ENCODE data around the gene MRPL38.
"Not testable (repeated sequence)": the region's sequence is repeated elsewhere in the genome, so short reads cannot be mapped to it uniquely, and the experiment has no call there.

The MRPL38 gene

DNA sequence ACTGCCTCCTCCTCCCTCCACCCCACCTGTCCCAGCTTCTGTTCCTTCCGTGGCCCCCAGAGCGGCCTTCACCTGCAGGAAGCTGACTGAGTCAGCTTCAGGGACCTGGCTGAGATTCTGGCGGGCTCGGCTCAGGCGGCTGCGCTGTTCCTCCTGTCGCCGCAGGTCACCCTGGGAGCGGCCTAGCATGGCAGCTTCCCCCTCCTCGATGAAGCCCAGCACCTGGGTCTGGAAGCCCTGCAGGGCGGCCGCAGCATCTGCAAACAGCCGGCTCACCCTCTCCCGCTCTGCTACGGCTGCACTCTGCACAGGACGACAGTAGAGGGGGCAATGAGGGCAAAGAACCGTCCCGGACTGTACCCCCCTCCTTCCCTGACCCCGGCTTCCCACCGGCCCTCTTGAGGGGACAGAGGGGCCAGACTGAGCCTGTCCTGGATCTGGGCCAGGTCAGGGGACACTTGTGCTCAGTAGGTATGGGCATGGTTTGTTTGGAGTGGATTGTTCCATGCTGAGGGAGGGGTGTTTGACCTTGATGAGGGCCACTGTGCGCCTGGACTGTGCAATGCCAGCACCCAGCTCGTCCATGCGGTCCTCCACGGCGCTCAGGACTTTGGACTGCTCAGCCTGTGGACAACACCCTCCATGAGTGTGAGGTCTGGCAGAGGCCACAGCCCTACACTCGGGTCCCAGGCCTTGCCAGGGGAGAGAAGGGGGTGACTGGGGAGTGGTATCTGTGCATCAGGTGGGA, 28.3 kb downstream of the MRPL38 start:
- DNase-seq (ENCODE audit: low read depth in 2 of 2), result peak; percentile 48 to 53

DNA sequence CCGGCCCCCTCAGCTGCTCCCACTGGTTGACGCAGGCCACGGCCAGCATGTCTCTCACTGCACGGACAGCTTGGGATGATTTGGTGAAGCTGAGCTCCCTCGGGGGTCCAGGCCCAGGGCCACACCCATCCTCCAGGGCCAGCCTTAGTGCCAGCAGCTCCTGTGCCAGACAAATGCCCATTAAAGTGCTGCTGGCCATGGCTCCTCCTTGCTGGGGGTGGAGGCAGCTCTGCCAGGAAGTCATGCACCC, 28.8 kb downstream of the MRPL38 start:
- DNase-seq (ENCODE audit: low read depth in 2 of 2), result no peak

DNA sequence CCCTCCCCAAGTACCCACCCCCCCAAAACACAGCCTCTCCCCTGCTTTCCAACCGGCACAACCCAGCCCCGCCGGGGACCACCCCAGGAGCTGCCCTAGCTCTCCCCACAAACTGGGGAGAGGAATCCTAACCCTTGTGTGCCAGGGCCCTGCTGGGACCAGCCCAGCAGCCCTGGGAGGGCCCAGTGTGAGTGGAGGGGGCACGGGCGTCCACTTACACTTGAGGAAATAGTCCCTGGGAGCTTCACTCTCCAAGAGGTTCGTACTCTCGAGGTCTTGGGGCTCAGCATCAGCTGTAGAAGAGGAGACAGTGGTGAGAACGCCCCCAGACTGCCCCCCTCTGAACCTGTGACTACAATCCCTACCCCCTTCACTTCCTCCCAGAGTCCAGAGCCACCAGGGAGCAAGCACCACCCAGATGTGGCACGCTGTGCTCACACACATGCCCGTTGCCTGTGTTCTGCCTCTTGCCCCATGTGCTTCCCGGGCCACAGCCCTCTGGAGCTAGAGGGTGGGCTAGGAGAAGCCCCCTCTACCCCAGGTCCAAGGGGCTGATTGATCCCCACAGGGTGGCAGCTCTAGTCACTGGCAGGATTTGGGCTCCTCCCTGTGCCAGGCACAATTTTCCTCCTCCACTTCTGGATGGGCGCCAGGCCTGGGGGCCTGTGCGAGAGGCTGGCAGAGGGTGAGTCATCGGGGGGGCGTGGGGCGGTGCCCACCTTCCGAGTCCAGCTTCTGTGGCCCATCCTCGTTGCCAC, 29.3 kb downstream of the MRPL38 start:
- DNase-seq (ENCODE audit: low read depth in 2 of 2), result no peak

- no peak for DNase-seq (ENCODE audit: low read depth in 2 of 2)
Measured at GRCh38 chr17:75874323-75875181, 30.1 kb downstream of the MRPL38 start.

DNA sequence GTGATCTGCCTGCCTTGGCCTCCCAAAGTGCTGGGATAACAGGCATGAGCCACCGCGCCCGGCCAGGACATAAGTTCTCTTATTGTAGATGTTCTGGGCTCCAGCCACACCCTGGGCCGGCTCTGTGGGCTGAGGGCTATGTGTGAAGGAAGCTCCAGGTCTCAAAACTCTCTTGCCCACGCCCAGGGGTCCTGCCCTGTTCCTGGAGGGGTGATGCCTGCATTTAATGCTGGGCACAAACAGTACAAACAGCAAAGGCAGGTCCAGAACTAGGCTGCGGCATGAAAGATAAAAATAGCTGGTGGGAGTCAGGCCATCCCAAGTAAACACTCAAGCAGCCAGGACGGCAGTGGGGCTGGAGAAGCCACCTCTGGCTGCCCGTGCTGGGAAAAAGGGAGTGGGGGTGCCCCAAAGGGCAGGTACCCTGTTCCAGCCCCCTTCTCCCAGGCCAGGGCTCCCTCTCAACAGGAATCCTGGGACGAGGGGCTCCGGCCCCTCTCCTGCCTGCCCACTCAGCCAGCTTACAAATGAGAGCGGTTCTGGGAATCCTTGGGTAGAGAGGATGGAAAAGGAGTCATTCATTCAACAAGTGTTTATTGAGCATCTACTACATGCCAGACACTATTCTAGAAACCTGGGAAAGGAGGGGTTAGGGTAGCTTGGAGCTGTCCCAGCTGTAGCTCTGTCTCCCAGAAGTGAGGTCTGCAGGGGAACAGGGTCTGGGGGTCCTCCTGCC, 30.9 kb downstream of the MRPL38 start:
- DNase-seq (ENCODE audit: low read depth in 2 of 2), result no peak

GRCh38 chr17:75872434-75873351, 32.0 kb downstream of the MRPL38 start:
- DNase-seq (ENCODE audit: low read depth in 2 of 2), result no peak

GRCh38 chr17:75870228-75870627, 34.5 kb downstream of the MRPL38 start:
- DNase-seq (ENCODE audit: low read depth in 2 of 2), result not testable (repeated sequence)

DNA sequence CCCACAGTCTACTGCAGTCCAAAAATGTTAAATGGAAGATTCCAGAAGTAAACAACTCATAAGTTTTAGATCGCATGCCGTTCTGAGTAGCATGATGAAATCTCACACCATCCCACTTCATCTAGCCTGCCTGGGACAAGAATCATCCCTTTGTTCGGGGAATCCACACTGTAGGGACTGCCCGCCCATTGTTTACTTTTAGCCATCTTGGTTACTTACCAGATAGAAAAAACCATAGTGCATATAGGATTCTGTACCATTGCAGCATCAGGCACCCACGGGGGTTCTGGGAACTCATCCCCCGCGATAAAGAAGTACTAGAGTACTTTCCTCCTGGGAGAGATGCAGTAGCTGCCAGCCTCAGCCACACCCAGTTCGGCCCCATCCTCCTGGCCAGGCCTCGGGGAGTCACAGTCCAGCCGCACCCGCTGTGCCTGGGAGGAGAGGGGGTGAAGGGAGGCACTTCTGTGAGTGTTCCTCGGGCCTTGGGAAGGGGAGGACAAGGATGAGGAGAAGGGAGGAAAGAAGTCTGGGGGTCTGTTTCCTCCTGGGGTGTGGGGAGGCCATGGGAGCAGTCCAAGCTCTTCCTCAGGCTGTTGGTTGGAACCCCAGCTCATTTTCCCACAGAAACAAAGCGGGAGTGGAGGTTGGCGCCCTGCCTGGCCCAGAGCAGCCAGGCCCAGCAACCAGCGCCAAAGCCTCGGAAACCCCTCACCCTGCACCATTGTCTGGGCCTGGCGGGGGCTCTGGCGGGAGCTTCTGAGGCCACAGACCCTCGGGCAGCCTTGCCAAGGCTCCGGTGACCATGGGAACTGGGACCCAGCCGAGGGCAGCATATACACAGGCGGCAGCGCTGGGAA, 35.2 kb downstream of the MRPL38 start:
- no peak for DNase-seq (ENCODE audit: low read depth in 2 of 2)

GRCh38 chr17:75868730-75869281, 35.9 kb downstream of the MRPL38 start:
- not testable (repeated sequence) for DNase-seq (ENCODE audit: low read depth in 2 of 2)

GRCh38 chr17:75865404-75866188, 39.1 kb downstream of the MRPL38 start:
- DNase-seq (ENCODE audit: low read depth in 2 of 2), result not testable (repeated sequence)

DNA sequence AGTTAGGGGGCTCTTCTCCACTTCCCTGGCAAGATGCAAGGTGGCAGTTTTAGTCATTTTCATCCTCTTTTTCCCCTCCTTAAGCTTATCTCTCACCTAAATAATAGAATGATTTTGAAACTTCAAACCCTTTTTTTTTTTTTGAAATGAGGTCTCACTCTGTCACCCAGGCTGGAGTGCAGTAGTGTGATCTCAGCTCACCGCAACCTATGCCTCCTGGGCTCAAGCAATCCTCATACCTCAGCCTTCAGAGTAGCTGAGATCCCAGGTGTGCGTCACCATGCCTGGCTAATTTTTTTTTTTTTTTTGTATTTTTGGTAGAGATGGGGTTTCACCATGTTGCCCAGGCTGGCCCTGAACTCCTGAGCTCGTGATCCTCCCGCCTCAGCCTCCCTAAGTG, 39.8 kb downstream of the MRPL38 start:
- not testable (repeated sequence) for DNase-seq (ENCODE audit: low read depth in 2 of 2)

GRCh38 chr17:75864448-75864871, 40.2 kb downstream of the MRPL38 start:
- DNase-seq (ENCODE audit: low read depth in 2 of 2), result no peak

DNA sequence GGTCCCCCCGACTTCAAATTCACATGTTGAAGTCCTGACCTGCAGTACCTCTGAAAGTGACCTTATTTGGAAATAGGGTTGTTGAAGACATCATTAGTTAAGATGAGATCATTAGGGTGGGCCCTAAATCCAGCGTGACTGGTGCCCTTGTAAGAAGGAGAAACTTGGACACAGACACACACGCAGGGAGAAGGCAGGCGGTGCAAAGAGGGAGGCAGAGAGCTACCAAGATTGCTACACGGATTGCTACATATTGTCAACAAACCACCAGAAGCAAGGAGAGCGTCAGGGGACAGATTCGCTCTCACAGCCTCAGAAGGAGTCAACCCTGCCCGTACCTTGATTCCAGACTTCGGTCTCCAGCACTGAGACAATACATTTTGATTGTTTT, 42.8 kb downstream of the MRPL38 start:
- no peak for DNase-seq (ENCODE audit: low read depth in 2 of 2)

- not testable (repeated sequence) for DNase-seq (ENCODE audit: low read depth in 2 of 2)
Measured at GRCh38 chr17:75859358-75859757, 45.3 kb downstream of the MRPL38 start.

GRCh38 chr17:75856062-75856756, 48.5 kb downstream of the MRPL38 start:
- no peak for DNase-seq (ENCODE audit: low read depth in 2 of 2)

GRCh38 chr17:75855310-75856061, 49.2 kb downstream of the MRPL38 start, which contains the start of gene WBP2:
Gene WBP2, minus strand, starts transcription at chr17:75855335. Its CDS starts 38 bp downstream, at chr17:75855297.
- peak; percentile 93 to 96 for DNase-seq (ENCODE audit: low read depth in 2 of 2)

GRCh38 chr17:75854881-75855309, 49.8 kb downstream of the MRPL38 start:
- DNase-seq (ENCODE audit: low read depth in 2 of 2), result no peak

Measured in stimulated activated CD4-positive, alpha-beta T cell treated with anti-CD3 and anti-CD28 coated beads, Interleukin-1b, Interleukin-23, amount 100 ng/mL, for 4 hours (primary cell).